Prostate gland (tissue), 2 donors: ENCODE measurements around the gene MAB21L3.

Experiments used
- POLR2A ChIP-seq: fragments of 450-650 bp; IDR thresholded peaks from one replicate; pipeline ENCODE4 v1.6.1; 2016; ENCODE audit warnings: antibody characterized with exemption, mild to moderate bottlenecking
- TF ChIP-seq, protein P1 (sequence below), 4 experiments: fragments of 200-600 bp in 2 of 4; fragments of 450-650 bp in 2 of 4; sonication (generic) in 2 of 4; IDR thresholded peaks; 1 replicate in 3 of 4; 2 replicates in 1 of 4; pipeline ENCODE4 v1.5.1; 2016 to 2019; ENCODE audit warnings: antibody characterized with exemption in 4 of 4, mild to moderate bottlenecking in 2 of 4, moderate library complexity in 2 of 4

DNA sequence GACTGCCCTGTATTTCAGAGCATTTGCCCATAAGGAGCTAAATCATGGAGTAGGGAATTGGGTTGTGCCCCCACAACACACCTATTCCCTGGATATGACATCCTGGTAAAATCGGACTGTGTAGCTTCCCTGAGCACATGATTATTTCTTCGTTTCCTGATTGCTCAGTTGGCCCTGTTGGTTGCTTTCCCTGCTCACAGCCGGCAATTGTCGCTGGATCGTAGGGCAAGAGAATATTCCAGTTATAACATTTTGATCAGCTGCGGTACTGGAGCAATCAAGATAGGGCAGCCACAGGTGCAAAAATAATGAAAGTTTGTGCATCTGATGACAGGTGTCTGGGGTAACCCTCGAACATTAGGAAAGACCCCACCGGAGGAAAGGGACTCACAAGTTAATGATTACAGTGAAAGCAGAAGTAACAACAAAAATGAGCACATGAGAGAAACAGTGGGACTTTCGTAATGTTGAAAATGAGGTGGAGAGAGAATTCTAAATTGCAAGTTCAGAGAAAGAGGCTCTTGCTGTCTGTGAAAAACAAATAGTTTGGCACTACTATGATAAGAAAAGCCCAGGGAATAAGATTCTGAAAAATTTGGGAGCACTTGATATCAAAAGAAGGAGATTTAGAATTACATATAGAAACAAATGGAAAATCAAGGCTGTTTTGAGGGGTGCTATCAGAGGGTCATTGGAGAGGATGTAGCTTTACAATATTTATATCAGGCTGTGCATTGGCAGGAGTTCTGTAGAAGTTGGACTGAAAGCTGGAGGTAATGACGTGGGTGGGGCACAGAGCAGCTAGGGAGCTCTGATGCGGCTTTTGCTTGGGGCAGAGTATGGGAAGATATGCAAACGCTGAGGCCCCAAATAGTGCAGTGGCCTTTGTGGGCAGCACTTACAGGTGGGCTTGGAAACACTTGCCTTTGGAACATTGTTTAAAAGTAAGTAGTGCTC is at the start of gene MAB21L3:
- TF ChIP-seq, protein P1, sequence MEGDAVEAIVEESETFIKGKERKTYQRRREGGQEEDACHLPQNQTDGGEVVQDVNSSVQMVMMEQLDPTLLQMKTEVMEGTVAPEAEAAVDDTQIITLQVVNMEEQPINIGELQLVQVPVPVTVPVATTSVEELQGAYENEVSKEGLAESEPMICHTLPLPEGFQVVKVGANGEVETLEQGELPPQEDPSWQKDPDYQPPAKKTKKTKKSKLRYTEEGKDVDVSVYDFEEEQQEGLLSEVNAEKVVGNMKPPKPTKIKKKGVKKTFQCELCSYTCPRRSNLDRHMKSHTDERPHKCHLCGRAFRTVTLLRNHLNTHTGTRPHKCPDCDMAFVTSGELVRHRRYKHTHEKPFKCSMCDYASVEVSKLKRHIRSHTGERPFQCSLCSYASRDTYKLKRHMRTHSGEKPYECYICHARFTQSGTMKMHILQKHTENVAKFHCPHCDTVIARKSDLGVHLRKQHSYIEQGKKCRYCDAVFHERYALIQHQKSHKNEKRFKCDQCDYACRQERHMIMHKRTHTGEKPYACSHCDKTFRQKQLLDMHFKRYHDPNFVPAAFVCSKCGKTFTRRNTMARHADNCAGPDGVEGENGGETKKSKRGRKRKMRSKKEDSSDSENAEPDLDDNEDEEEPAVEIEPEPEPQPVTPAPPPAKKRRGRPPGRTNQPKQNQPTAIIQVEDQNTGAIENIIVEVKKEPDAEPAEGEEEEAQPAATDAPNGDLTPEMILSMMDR (IDR thresholded peaks at IDR 0.05) = no peak
- TF ChIP-seq POLR2A = no peak
